Stomach smooth muscle (tissue), 2 donors: ENCODE data around the gene RGMA.
A peak's percentile ranks its signal among the peaks of the same experiment; 100 is the strongest.

Source experiments
- H3K27ac ChIP-seq: one replicate; pipeline ENCODE4 v1.7.0; 2013; ENCODE audit warnings: mild to moderate bottlenecking, low read length, inconsistent platforms
- H3K27me3 ChIP-seq, 2 donors: one replicate each; pipeline ENCODE4 v1.7.0; 2013; ENCODE audit warnings: low read length in 2 of 2; ENCODE audit not compliant: insufficient read depth in 2 of 2, control insufficient read depth in 1 of 2
- H3K36me3 ChIP-seq, 2 donors: one replicate each; pipeline ENCODE4 v1.7.0; 2013; ENCODE audit warnings: low read length in 2 of 2; ENCODE audit not compliant: control insufficient read depth in 2 of 2, insufficient read depth in 2 of 2
- H3K4me1 ChIP-seq: one replicate; pipeline ENCODE4 v1.7.0; 2013; ENCODE audit warnings: low read length; ENCODE audit not compliant: control insufficient read depth, insufficient read depth
- H3K4me3 ChIP-seq, 2 donors: one replicate each; pipeline ENCODE4 v1.7.0; 2013; ENCODE audit warnings: low read length in 2 of 2
- H3K9ac ChIP-seq, 2 donors: one replicate each; pipeline ENCODE4 v1.7.0; 2013; ENCODE audit warnings: low read length in 2 of 2, mild to moderate bottlenecking in 1 of 2
- H3K9me3 ChIP-seq, 2 donors: one replicate each; pipeline ENCODE4 v1.7.0; 2013; ENCODE audit warnings: low read length in 2 of 2; ENCODE audit not compliant: control insufficient read depth in 2 of 2
- donor health status: healthy.
- donor health status: Pancreatic carcinoma.

Gene RGMA

DNA sequence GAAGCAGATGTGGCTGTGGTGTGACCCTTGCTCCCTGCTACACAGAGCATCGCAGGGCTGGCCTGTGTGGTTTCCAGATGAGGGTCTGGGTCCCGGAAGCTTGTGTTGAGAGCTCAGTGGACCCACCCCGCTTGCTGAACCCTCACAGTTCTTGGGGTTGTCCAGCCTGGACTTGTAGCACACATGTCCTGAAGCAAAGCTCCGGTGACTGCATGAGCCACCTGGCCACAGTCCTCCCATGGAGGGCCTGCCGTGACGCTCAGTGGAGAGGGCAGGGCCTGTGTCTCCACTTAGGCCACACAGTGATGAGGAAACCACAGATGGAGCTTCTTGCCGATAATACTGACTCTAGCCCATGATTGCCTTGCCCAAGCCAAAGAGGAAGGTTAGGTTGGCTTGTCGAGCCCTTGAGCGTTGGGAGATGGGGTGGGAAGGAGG lies 62.6 kb downstream of the RGMA start:
- Histone ChIP-seq H3K9me3 (no peaks in the 10 kb centered on the region), H3K36me3 (peaks cover 29 to 39% of the 10 kb centered on the region in 2 donors), H3K9ac (no peak overlapping the region), H3K27me3 (no peaks in the 10 kb centered on the region), H3K4me1 (peaks cover 56% of the 10 kb centered on the region), H3K27ac (peak overlapping the region; percentile 97), H3K4me3 (no peak overlapping the region)

GRCh38 chr15:93025625-93025982 lies 63.4 kb downstream of the RGMA start:
- Histone ChIP-seq H3K27me3 (no peaks in the 10 kb centered on the region), H3K4me1 (peaks cover 50% of the 10 kb centered on the region), H3K36me3 (peaks cover 35 to 41% of the 10 kb centered on the region in 2 donors), H3K4me3 (no peak overlapping the region), H3K9me3 (no peaks in the 10 kb centered on the region), H3K27ac (peak overlapping the region; percentile 97), H3K9ac (no peak overlapping the region)

GRCh38 chr15:93024716-93025624 lies 64.0 kb downstream of the RGMA start:
- peak overlapping the region in 1 of 2 donors; percentile 21 for H3K9ac ChIP-seq
- no peak overlapping the region for H3K27ac ChIP-seq
- H3K9me3 ChIP-seq, result no peaks in the 10 kb centered on the region
- H3K4me3 ChIP-seq, result no peak overlapping the region
- H3K36me3 ChIP-seq, result peaks cover 41 to 48% of the 10 kb centered on the region in 2 donors
- no peaks in the 10 kb centered on the region for H3K27me3 ChIP-seq
- H3K4me1 ChIP-seq, result peaks cover 44% of the 10 kb centered on the region

DNA sequence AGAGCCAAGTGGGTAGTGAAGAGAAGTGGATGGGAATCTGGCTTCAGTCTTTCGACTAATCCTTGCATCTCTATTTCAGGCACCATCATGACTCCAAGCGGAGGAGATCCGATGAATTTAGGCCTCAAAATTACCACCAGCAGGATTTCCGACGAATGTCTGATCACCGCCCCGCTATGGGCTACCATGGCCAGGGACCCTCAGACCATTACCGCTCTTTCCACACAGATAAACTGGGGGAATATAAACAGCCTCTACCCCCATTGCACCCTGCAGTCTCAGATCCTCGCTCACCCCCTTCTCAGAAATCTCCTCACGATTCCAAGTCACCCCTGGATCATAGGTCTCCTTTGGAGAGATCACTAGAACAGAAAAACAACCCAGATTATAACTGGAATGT lies 64.7 kb downstream of the RGMA start:
- H3K27ac ChIP-seq, result no peak overlapping the region
- H3K27me3 ChIP-seq, result no peaks in the 10 kb centered on the region
- H3K4me3 ChIP-seq, result no peak overlapping the region
- H3K4me1 ChIP-seq, result peaks cover 37% of the 10 kb centered on the region
- no peaks in the 10 kb centered on the region for H3K9me3 ChIP-seq
- peaks cover 43 to 54% of the 10 kb centered on the region in 2 donors for H3K36me3 ChIP-seq
- no peak overlapping the region for H3K9ac ChIP-seq

DNA sequence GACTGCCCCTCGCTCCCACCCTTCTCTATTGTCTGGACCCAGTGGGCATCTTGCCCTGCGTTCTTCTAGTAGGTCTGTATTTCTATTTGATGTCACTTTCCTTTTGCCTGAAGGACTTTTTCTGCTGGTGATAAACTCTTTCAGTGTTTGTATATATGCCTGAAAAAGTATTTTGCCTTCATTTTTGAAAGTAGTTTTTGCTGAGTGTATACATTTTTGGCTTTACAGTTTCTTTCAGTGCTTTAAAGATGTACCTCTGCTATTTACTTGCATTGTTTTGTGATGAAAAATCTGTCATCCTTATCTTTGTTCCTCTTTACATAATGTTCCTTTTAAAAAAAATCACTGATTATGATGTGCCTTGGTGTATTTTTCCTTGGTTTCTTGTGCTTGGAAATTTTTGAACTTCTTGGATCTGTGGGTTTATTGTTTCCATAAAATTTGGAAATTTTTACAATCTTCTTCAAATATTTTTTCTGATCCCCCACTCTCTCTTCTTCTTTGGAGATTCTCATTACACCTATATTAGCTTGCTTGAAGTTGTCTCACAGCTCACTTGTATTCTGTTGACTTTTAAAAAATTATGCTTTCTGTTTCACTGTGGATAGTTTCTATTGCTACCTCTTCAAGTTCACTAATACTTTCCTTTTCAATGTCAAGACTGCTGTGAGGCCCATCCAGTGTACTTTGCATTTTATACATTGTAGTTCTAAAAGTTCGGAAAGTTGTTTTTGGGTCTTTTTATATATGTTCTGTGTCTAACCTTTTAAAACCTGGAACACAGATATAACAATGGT lies 67.8 kb downstream of the RGMA start:
- peaks cover 7% of the 10 kb centered on the region for H3K4me1 ChIP-seq
- H3K27me3 ChIP-seq, result no peaks in the 10 kb centered on the region
- no peak overlapping the region for H3K9ac ChIP-seq
- H3K9me3 ChIP-seq, result no peaks in the 10 kb centered on the region
- peaks cover 61 to 62% of the 10 kb centered on the region in 2 donors for H3K36me3 ChIP-seq
- H3K27ac ChIP-seq, result no peak overlapping the region
- no peak overlapping the region for H3K4me3 ChIP-seq

DNA sequence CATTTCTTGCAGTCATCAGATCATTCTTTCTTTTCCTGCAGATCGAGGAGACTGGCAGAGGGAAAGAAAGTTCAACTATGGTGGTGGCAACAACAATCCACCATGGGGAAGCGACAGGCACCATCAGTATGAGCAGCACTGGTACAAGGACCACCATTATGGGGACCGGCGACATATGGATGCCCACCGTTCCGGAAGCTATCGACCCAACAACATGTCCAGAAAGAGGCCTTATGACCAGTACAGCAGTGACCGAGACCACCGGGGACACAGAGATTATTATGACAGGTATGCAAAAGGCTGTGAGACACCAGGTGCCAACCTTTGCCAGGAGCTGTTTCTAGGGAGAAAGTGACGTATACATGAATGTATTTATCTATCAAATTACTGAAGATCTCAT lies 69.0 kb downstream of the RGMA start:
- H3K36me3 ChIP-seq, result peaks cover 61 to 65% of the 10 kb centered on the region in 2 donors
- no peak overlapping the region for H3K4me3 ChIP-seq
- H3K9ac ChIP-seq, result no peak overlapping the region
- H3K9me3 ChIP-seq, result no peaks in the 10 kb centered on the region
- H3K4me1 ChIP-seq, result peaks cover 5% of the 10 kb centered on the region
- no peak overlapping the region for H3K27ac ChIP-seq
- no peaks in the 10 kb centered on the region for H3K27me3 ChIP-seq

DNA sequence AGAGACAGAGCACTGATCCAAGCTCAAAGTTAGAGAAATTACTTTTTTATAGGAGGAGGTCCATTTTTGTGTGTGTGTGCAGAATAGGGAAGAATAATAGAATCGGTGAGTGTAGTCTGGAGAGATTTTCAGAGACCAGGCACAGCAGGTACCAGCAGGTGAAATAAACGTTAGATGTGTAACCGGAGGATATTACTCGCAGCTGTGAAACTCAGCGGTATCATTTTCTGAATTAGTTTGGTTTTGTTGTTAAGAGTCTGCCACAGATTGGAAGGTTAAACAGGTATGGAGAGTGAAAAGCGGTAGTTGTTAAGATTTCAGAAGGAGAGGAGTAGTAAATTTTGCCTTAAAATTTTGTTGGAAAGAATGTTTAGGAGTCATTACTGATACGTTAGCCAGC lies 69.9 kb downstream of the RGMA start:
- H3K36me3 ChIP-seq, result peaks cover 60 to 65% of the 10 kb centered on the region in 2 donors
- no peaks in the 10 kb centered on the region for H3K9me3 ChIP-seq
- H3K4me1 ChIP-seq, result peaks cover 5% of the 10 kb centered on the region
- no peak overlapping the region for H3K27ac ChIP-seq
- no peak overlapping the region for H3K9ac ChIP-seq
- H3K4me3 ChIP-seq, result no peak overlapping the region
- no peaks in the 10 kb centered on the region for H3K27me3 ChIP-seq

DNA sequence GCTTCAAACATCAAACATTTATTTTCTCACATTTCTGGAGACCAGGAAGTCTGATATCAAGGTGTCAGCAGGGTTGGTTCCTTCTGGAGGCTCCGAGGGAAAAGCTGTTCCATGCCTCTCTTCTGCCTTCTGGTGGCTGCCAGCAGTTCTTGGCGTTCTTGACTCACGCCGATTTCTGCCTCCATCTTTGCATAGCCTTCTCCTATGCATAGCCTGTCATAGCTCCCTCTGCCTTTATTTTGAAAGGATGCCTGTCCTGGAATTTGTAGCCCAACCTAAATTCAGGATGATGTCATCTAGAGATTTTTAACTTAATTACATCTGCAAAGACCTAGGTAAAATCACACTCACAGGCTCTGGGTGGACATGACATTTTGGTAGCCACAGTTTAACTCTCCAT lies 70.4 kb downstream of the RGMA start:
- H3K9me3 ChIP-seq, result no peaks in the 10 kb centered on the region
- no peaks in the 10 kb centered on the region for H3K27me3 ChIP-seq
- H3K36me3 ChIP-seq, result peaks cover 62 to 68% of the 10 kb centered on the region in 2 donors
- H3K9ac ChIP-seq, result no peak overlapping the region
- no peak overlapping the region for H3K4me3 ChIP-seq
- peaks cover 5% of the 10 kb centered on the region for H3K4me1 ChIP-seq
- H3K27ac ChIP-seq, result no peak overlapping the region

GRCh38 chr15:93017526-93017925 lies 71.5 kb downstream of the RGMA start:
- no peak overlapping the region for H3K4me3 ChIP-seq
- no peak overlapping the region for H3K9ac ChIP-seq
- peaks cover 65 to 75% of the 10 kb centered on the region in 2 donors for H3K36me3 ChIP-seq
- no peak overlapping the region for H3K27ac ChIP-seq
- H3K4me1 ChIP-seq, result peaks cover 2% of the 10 kb centered on the region
- H3K9me3 ChIP-seq, result no peaks in the 10 kb centered on the region
- no peaks in the 10 kb centered on the region for H3K27me3 ChIP-seq

DNA sequence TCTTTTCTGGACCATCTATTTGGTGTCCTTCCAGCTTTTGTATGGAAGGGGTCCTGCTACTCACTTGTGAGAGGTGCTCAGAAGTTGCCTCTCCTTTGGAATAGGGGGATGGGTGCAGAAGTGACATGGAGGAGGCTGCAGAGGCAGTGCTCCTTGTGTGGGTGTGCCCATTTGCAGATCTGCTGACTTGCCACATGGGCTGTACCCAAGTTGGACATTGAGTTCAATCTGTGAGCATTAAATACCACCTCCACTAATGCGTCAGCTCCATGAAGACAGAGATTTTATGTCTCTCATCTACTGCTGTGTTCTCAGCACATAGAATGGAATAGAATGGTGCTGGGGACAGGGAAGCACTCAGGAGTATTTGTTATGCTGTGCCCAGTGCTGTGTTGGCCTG lies 76.2 kb downstream of the RGMA start:
- H3K36me3 ChIP-seq, result peaks cover 69 to 78% of the 10 kb centered on the region in 2 donors
- H3K27me3 ChIP-seq, result no peaks in the 10 kb centered on the region
- no peak overlapping the region for H3K9ac ChIP-seq
- no peaks in the 10 kb centered on the region for H3K9me3 ChIP-seq
- no peaks in the 10 kb centered on the region for H3K4me1 ChIP-seq
- H3K4me3 ChIP-seq, result no peak overlapping the region
- no peak overlapping the region for H3K27ac ChIP-seq
